Measurements from ENCODE around the gene GID8.

The GID8 gene

DNA sequence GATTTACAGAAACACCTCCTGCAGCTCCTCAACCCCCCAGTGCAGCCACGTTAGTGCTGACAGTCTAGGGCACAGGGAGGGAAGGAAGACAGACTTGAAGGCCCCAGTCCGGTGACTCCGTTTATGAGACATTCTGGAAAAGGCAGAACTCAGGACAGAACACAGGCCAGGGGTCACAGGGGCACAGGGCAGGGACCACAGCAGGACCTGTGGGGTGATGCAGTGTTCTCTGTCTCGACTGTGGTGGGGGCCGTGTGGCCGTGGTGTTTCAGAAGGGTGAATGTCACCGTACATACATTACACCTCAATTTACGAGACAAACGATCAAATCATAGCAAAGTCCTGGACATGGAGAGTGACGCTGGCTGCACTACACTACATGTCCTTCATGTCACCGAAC, 57.5 kb downstream of the GID8 start:
- Histone ChIP-seq H3K4me3 (ENCODE audit: low read depth, low read length) (no peak overlapping the region), H3K36me3 (ENCODE audit: control insufficient read depth, insufficient read depth, low read length) (no peaks in the 10 kb centered on the region), H3K4me1 (ENCODE audit: control insufficient read depth, insufficient read depth, low read length) (peaks cover 19% of the 10 kb centered on the region), H3K27me3 (ENCODE audit: control insufficient read depth, insufficient read depth, low read length) (peaks cover 69% of the 10 kb centered on the region), H3K27ac (ENCODE audit: low read depth, low read length) (no peak overlapping the region), H3K9ac (ENCODE audit: low read length) (no peak overlapping the region), H3K9me3 (ENCODE audit: control insufficient read depth, insufficient read depth, low read depth, low read length) (no peaks in the 10 kb centered on the region)

DNA sequence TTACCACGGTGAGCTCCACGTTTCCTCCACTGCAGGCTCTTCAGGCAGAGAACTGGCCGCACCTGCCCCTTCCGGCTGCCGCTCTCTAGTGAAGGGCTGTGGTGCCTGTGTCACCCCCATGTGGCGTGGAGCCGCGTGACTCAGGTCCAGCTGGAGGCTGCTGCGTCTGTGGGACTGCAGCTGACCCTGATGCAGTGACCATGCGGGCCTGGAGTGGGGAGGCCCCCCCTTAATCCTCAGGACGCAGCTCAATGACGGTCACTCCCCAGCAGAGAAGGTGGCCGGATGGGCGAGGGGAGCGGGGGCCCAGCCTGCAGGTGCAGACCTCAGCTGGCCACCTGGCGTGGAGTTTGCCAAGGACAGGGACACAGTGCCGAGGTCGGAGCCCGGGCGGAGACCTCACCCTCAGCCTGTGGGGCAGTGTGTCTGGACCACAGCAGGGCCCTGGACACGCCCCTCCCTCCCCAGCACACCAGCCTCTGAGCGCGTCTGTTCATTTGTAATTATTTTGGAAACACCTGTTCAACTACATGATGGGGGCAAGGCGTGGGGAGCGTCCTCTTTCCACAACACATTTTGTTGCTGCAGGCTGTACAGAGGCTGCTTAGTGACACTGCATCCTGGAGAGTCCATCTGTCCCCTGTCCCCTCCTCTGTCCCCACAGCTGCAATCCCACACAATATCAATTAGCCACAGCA, 58.1 kb downstream of the GID8 start:
- peaks cover 69% of the 10 kb centered on the region for H3K27me3 ChIP-seq (ENCODE audit: control insufficient read depth, insufficient read depth, low read length)
- peaks cover 19% of the 10 kb centered on the region for H3K4me1 ChIP-seq (ENCODE audit: control insufficient read depth, insufficient read depth, low read length)
- H3K4me3 ChIP-seq (ENCODE audit: low read depth, low read length): no peak overlapping the region
- H3K9me3 ChIP-seq (ENCODE audit: control insufficient read depth, insufficient read depth, low read depth, low read length): no peaks in the 10 kb centered on the region
- H3K9ac ChIP-seq (ENCODE audit: low read length): no peak overlapping the region
- no peak overlapping the region for H3K27ac ChIP-seq (ENCODE audit: low read depth, low read length)
- H3K36me3 ChIP-seq (ENCODE audit: control insufficient read depth, insufficient read depth, low read length): no peaks in the 10 kb centered on the region

DNA sequence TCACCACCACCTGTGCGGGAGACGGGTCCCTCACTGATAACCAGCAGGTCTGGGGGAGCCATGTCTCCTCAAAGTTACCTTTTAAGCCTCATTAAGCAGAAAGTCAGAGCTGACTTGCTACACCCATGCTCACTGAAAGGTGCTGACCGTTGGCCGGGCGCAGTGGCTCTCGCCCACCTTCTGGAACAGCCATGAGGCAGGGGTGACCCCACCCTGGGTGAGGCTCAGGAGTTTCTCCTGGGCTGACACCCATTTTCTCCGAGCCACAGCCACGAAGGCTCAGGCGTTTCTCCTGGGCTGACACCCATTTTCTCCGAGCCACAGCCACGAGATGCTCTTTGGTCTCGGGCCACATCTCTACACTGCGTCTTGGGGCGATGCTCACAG, 58.6 kb downstream of the GID8 start:
- Histone ChIP-seq H3K9me3 (ENCODE audit: control insufficient read depth, insufficient read depth, low read depth, low read length) (no peaks in the 10 kb centered on the region), H3K27me3 (ENCODE audit: control insufficient read depth, insufficient read depth, low read length) (peaks cover 68% of the 10 kb centered on the region), H3K4me3 (ENCODE audit: low read depth, low read length) (no peak overlapping the region), H3K36me3 (ENCODE audit: control insufficient read depth, insufficient read depth, low read length) (no peaks in the 10 kb centered on the region), H3K4me1 (ENCODE audit: control insufficient read depth, insufficient read depth, low read length) (peaks cover 19% of the 10 kb centered on the region), H3K27ac (ENCODE audit: low read depth, low read length) (no peak overlapping the region), H3K9ac (ENCODE audit: low read length) (no peak overlapping the region)

DNA sequence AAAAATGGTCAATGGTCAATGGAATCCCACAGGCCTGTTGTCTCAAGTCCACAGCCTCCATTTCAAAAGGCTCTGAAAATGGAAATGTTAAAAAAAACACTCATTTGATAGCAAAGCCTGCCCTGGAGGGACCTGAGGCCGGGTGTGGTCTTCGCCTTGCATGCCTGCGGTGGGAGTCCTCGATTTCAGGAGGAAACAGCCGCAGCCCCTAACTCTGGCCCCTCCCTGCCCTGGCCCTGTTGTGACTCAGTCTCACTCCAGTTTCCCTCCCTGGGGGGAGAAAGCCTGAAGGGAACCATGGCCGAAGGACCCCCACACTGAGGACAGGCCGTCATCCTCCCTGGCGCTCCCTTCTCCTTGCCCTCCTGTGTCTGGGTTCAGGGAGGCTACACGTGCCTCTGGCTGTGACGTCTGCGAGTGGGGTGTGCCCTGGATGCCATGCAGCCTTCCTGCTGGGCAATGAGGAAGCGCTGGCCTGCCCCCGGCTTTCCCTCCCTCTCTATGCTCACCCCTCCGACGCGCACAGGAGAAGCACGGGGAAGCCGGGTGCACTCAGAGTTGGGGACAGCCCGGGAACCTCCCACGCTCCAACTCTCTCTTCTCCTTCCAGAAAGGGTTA, 59.6 kb downstream of the GID8 start:
- H3K4me3 ChIP-seq (ENCODE audit: low read depth, low read length): no peak overlapping the region
- peaks cover 19% of the 10 kb centered on the region for H3K4me1 ChIP-seq (ENCODE audit: control insufficient read depth, insufficient read depth, low read length)
- H3K9me3 ChIP-seq (ENCODE audit: control insufficient read depth, insufficient read depth, low read depth, low read length): no peaks in the 10 kb centered on the region
- H3K9ac ChIP-seq (ENCODE audit: low read length): no peak overlapping the region
- no peaks in the 10 kb centered on the region for H3K36me3 ChIP-seq (ENCODE audit: control insufficient read depth, insufficient read depth, low read length)
- H3K27me3 ChIP-seq (ENCODE audit: control insufficient read depth, insufficient read depth, low read length): peaks cover 72% of the 10 kb centered on the region
- H3K27ac ChIP-seq (ENCODE audit: low read depth, low read length): no peak overlapping the region

Measured in HUES6 (cell line).